Measurements from ENCODE around the gene RPSA. TPM values are rescaled to one million over a fixed set of nuclear protein-coding genes. Genes with fewer than 3 reads are reported as not detected.

RPSA gene
- total and polyA plus RNA-seq, 2 donors from 2014 or later: 806 to 1,249 TPM

DNA sequence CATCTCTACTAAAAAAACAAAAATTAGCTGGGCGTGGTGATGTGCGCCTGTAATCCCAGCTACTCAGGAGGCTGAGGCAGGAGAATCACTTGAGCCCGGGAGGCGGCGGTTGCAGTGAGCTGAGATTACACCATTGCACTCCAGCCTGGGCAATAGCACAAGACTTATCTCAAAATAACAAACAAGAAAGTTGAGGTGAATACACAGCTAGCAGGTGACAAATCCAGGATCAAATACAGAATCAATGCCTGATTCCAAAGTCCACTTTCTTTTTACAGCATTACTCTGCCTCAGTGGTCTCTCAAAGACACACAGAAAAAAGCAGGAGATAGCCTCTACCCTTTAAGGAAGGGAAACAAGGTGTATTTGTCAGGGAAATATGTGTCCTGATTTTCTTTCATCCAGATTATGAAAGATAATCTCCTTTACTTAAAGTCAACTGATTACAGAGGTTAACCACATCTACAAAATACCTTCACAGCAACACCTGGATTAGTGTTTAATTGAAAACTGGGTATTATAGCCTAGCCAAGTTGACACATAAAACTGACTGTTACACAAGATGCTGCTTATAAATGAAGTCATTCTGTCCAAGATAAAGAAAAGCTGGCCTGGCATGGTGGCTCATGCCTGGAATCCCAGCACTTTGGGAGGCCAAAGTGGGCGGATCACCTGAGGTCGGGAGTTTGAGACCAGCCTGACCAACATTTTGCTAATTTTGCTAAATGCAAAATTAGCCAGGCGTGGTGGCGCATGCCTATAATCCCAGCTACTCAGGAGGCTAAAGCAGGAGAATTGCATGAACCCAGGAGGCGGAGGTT is 27.4 kb upstream of the RPSA start:
- Histone ChIP-seq H3K4me1 (ENCODE audit: control insufficient read depth in 2 of 3, insufficient read depth in 2 of 3, low read depth in 1 of 3, low read length in 3 of 3) (no peaks in the 10 kb centered on the region), H3K27me3 (ENCODE audit: control insufficient read depth, insufficient read depth, low read length) (no peaks in the 10 kb centered on the region), H3K9ac (ENCODE audit: low read length in 3 of 3) (no peak overlapping the region), H3K27ac (ENCODE audit: low read depth in 2 of 2, low read length in 2 of 2) (no peak overlapping the region), H3K4me3 (ENCODE audit: low read length in 3 of 3) (no peak overlapping the region), H3K9me3 (ENCODE audit: control insufficient read depth in 2 of 3, insufficient read depth in 1 of 3, low read length in 3 of 3) (no peaks in the 10 kb centered on the region), H3K36me3 (ENCODE audit: control insufficient read depth in 2 of 3, insufficient read depth in 3 of 3, low read length in 3 of 3) (no peaks in the 10 kb centered on the region)
- intact Hi-C loops (cut with DNase I): no loop called here
- no peak for FAIRE-seq
- TF ChIP-seq, protein P1, sequence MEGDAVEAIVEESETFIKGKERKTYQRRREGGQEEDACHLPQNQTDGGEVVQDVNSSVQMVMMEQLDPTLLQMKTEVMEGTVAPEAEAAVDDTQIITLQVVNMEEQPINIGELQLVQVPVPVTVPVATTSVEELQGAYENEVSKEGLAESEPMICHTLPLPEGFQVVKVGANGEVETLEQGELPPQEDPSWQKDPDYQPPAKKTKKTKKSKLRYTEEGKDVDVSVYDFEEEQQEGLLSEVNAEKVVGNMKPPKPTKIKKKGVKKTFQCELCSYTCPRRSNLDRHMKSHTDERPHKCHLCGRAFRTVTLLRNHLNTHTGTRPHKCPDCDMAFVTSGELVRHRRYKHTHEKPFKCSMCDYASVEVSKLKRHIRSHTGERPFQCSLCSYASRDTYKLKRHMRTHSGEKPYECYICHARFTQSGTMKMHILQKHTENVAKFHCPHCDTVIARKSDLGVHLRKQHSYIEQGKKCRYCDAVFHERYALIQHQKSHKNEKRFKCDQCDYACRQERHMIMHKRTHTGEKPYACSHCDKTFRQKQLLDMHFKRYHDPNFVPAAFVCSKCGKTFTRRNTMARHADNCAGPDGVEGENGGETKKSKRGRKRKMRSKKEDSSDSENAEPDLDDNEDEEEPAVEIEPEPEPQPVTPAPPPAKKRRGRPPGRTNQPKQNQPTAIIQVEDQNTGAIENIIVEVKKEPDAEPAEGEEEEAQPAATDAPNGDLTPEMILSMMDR (IDR thresholded peaks at IDR 0.05; ENCODE audit: borderline replicate concordance, extremely low read depth, insufficient read depth): no peak
- no peak for DNase-seq

- no peaks in the 10 kb centered on the region for H3K9me3 ChIP-seq (ENCODE audit: control insufficient read depth in 2 of 3, insufficient read depth in 1 of 3, low read length in 3 of 3)
- no peak overlapping the region for H3K27ac ChIP-seq (ENCODE audit: low read depth in 2 of 2, low read length in 2 of 2)
- intact Hi-C loops (cut with DNase I): no loop called here
- H3K9ac ChIP-seq (ENCODE audit: low read length in 3 of 3): no peak overlapping the region
- no peaks in the 10 kb centered on the region for H3K27me3 ChIP-seq (ENCODE audit: control insufficient read depth, insufficient read depth, low read length)
- no peaks in the 10 kb centered on the region for H3K4me1 ChIP-seq (ENCODE audit: control insufficient read depth in 2 of 3, insufficient read depth in 2 of 3, low read depth in 1 of 3, low read length in 3 of 3)
- FAIRE-seq (no peak), DNase-seq (no peak)
- H3K4me3 ChIP-seq (ENCODE audit: low read length in 3 of 3): no peak overlapping the region
- TF ChIP-seq, protein P1 (IDR thresholded peaks at IDR 0.05; ENCODE audit: borderline replicate concordance, extremely low read depth, insufficient read depth): no peak
- no peaks in the 10 kb centered on the region for H3K36me3 ChIP-seq (ENCODE audit: control insufficient read depth in 2 of 3, insufficient read depth in 3 of 3, low read length in 3 of 3)
Observed at GRCh38 chr3:39379778-39380155, 26.8 kb upstream of the RPSA start.

- Histone ChIP-seq H3K4me1 (ENCODE audit: control insufficient read depth in 2 of 3, insufficient read depth in 2 of 3, low read depth in 1 of 3, low read length in 3 of 3) (peaks cover 0 to 8% (median 4%) of the 10 kb centered on the region in 3 donors), H3K4me3 (ENCODE audit: low read length in 3 of 3) (no peak overlapping the region), H3K27me3 (ENCODE audit: control insufficient read depth, insufficient read depth, low read length) (no peaks in the 10 kb centered on the region), H3K9me3 (ENCODE audit: control insufficient read depth in 2 of 3, insufficient read depth in 1 of 3, low read length in 3 of 3) (no peaks in the 10 kb centered on the region), H3K36me3 (ENCODE audit: control insufficient read depth in 2 of 3, insufficient read depth in 3 of 3, low read length in 3 of 3) (no peaks in the 10 kb centered on the region), H3K27ac (ENCODE audit: low read depth in 2 of 2, low read length in 2 of 2) (no peak overlapping the region), H3K9ac (ENCODE audit: low read length in 3 of 3) (no peak overlapping the region)
- DNase-seq: no peak
- TF ChIP-seq, protein P1 (IDR thresholded peaks at IDR 0.05; ENCODE audit: borderline replicate concordance, extremely low read depth, insufficient read depth): no peak
- intact Hi-C loops (cut with DNase I): no loop called here
- FAIRE-seq: no peak
Observed at GRCh38 chr3:39381432-39381831, 25.1 kb upstream of the RPSA start.

All from kidney (tissue), 14 donors.